Measurements from ENCODE around the gene POLR2M. TPM values are rescaled to one million over a fixed set of nuclear protein-coding genes. Genes with fewer than 3 reads are reported as not detected.

POLR2M gene
- total RNA-seq, 6 experiments from 2014 or later, result 10.9 to 31.4 (median 19.7) TPM

GRCh38 chr15:57684491-57685151 lies 21.9 kb upstream of the POLR2M start:
- Histone ChIP-seq H3K36me3 (no peaks in the 10 kb centered on the region), H3K27me3 (no peaks in the 10 kb centered on the region), H3K4me1 (no peaks in the 10 kb centered on the region), H3K9me3 (no peaks in the 10 kb centered on the region), H3K4me3 (no peak overlapping the region), H3K27ac (no peak overlapping the region)
- ATAC-seq, result no peak
- DNase-seq, result no peak
- TF ChIP-seq, protein P1, sequence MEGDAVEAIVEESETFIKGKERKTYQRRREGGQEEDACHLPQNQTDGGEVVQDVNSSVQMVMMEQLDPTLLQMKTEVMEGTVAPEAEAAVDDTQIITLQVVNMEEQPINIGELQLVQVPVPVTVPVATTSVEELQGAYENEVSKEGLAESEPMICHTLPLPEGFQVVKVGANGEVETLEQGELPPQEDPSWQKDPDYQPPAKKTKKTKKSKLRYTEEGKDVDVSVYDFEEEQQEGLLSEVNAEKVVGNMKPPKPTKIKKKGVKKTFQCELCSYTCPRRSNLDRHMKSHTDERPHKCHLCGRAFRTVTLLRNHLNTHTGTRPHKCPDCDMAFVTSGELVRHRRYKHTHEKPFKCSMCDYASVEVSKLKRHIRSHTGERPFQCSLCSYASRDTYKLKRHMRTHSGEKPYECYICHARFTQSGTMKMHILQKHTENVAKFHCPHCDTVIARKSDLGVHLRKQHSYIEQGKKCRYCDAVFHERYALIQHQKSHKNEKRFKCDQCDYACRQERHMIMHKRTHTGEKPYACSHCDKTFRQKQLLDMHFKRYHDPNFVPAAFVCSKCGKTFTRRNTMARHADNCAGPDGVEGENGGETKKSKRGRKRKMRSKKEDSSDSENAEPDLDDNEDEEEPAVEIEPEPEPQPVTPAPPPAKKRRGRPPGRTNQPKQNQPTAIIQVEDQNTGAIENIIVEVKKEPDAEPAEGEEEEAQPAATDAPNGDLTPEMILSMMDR (IDR thresholded peaks at IDR 0.05), result no peak
- TF ChIP-seq POLR2A (IDR thresholded peaks at IDR 0.05), result no peak
- intact Hi-C loops (cut with DNase I), result no loop called here
- WGBS (ENCODE audit: insufficient coverage, low coverage, low lambda C conversion rate, missing lambda C conversion rate), result 85% methylated on average over 8 of the region's 8 CpGs

- no peak for ATAC-seq
- DNase-seq, result no peak
- 70% methylated on average over 7 of the region's 7 CpGs for WGBS (ENCODE audit: insufficient coverage, low coverage, low lambda C conversion rate, missing lambda C conversion rate)
- Histone ChIP-seq H3K36me3 (no peaks in the 10 kb centered on the region), H3K4me1 (no peaks in the 10 kb centered on the region), H3K9me3 (no peaks in the 10 kb centered on the region), H3K27me3 (no peaks in the 10 kb centered on the region), H3K27ac (no peak overlapping the region), H3K4me3 (no peak overlapping the region)
- TF ChIP-seq, protein P1 (IDR thresholded peaks at IDR 0.05), result no peak
- TF ChIP-seq POLR2A (IDR thresholded peaks at IDR 0.05), result no peak
- intact Hi-C loops (cut with DNase I), result no loop called here
Measured at GRCh38 chr15:57685306-57686095, 21.0 kb upstream of the POLR2M start.

- DNase-seq (no peak), ATAC-seq (peak in 1 of 4 donors; percentile 16)
- H3K9me3 ChIP-seq, result no peaks in the 10 kb centered on the region
- 81% methylated on average over 4 of the region's 4 CpGs for WGBS (ENCODE audit: insufficient coverage, low coverage, low lambda C conversion rate, missing lambda C conversion rate)
- intact Hi-C loops (cut with DNase I), result no loop called here
- H3K27me3 ChIP-seq, result no peaks in the 10 kb centered on the region
- no peak overlapping the region for H3K4me3 ChIP-seq
- TF ChIP-seq, protein P1 (IDR thresholded peaks at IDR 0.05), result no peak
- TF ChIP-seq POLR2A (IDR thresholded peaks at IDR 0.05), result no peak
- no peaks in the 10 kb centered on the region for H3K36me3 ChIP-seq
- no peaks in the 10 kb centered on the region for H3K4me1 ChIP-seq
- no peak overlapping the region for H3K27ac ChIP-seq
Measured at GRCh38 chr15:57686657-57687056, 19.9 kb upstream of the POLR2M start.

DNA sequence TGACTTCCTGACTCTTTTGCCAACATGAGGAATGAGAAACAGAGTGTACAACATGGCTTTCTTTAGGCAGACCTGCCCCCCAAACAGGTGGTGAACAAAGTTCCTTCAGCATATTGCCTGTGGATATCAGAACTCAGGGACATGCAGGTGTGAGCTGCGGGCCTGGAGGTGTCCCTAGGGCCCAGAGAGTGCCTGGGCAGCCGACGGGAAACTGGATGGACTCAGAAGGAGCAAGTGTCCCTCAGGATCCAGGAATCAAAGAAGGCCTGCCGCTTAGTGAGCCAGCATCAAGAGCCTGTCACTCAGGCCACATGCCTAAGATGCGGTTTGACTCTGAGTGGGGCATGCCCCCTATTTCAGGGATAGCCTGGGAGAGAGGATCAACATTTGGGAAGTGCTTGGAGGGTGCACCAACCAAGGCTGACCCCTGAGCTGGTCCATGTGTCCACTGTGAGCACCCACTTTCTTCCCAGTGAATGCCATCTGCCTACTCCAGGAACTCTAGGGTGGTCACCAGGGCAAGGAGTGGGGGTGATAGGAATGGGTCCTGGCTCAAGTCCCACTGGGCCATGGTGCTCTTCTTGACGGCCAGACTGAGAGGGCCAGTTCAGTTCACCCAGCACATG lies 16.1 kb upstream of the POLR2M start:
- Histone ChIP-seq H3K27ac (no peak overlapping the region), H3K27me3 (no peaks in the 10 kb centered on the region), H3K4me3 (no peak overlapping the region), H3K9me3 (no peaks in the 10 kb centered on the region), H3K4me1 (no peaks in the 10 kb centered on the region), H3K36me3 (no peaks in the 10 kb centered on the region)
- TF ChIP-seq POLR2A (IDR thresholded peaks at IDR 0.05), result no peak
- TF ChIP-seq, protein P1 (IDR thresholded peaks at IDR 0.05), result no peak
- 83% methylated on average over 1 of the region's 6 CpGs for WGBS (ENCODE audit: insufficient coverage, low coverage, low lambda C conversion rate, missing lambda C conversion rate)
- DNase-seq (no peak), ATAC-seq (peak; percentile 11 to 43 (median 30))
- intact Hi-C loops (cut with DNase I), result no loop called here
